ENCODE results near the gene PPP4R1. TPM values are rescaled to one million over a fixed set of nuclear protein-coding genes. Genes with fewer than 3 reads are reported as not detected.
A peak's percentile ranks its signal among the peaks of the same experiment; 100 is the strongest.

PPP4R1 gene
- polyA plus RNA-seq, 1 of the 3 experiments (the other 2 are of a cell fraction): 53.4 TPM

GRCh38 chr18:9574473-9575115, 39.8 kb downstream of the PPP4R1 start:
- peaks cover 70 to 91% of the 10 kb centered on the region in 2 experiments for H3K36me3 ChIP-seq (replicated peaks in 1 of 2; ENCODE audit: control insufficient read depth in 1 of 2, insufficient read depth in 2 of 2, low read length in 1 of 2)
- no peaks in the 10 kb centered on the region for H3K4me1 ChIP-seq (ENCODE audit: control insufficient read depth in 1 of 2, insufficient read depth in 2 of 2, low read depth in 1 of 2, low read length in 1 of 2)
- WGBS (ENCODE audit: low lambda C conversion rate): 96% methylated on average over 7 of the region's 7 CpGs
- CTCF ChIA-PET: interaction anchor here (0.9 to 1.7 kb wide), 8 partner anchors 7 to 376 kb away, joined by 3 to 5 read pairs (median 4); no protein-coding TSS in a partner anchor
- H3K27me3 ChIP-seq (ENCODE audit: insufficient read depth): no peaks in the 10 kb centered on the region
- H2AFZ ChIP-seq (ENCODE audit: low read depth): no peak overlapping the region
- DNase-seq: no peak
- no peak overlapping the region for H3K9ac ChIP-seq
- H4K20me1 ChIP-seq (ENCODE audit: insufficient read depth): no peaks in the 10 kb centered on the region
- POLR2A ChIA-PET: no interaction called here
- H3K27ac ChIP-seq (ENCODE audit: low read depth in 2 of 2, low read length in 1 of 2): no peak overlapping the region
- peaks cover 14% of the 10 kb centered on the region for H3F3A ChIP-seq (replicated peaks; ENCODE audit: insufficient read depth)
- no peaks in the 10 kb centered on the region for H3K9me2 ChIP-seq
- H3K4me3 ChIP-seq (ENCODE audit: low read depth in 2 of 2, low read length in 1 of 2): no peak overlapping the region
- no peaks in the 10 kb centered on the region for H3K9me3 ChIP-seq
- peaks cover 26% of the 10 kb centered on the region; the same call in 1 of the 2 replicates for H3K79me2 ChIP-seq (ENCODE audit: insufficient read depth)
- TF ChIP-seq TAF1 (IDR thresholded peaks at IDR 0.05; ENCODE audit: borderline replicate concordance, low read depth, low read length) (no peak), YY1 (IDR thresholded peaks at IDR 0.05; ENCODE audit: low read depth) (no peak)
- TF ChIP-seq, protein P1, sequence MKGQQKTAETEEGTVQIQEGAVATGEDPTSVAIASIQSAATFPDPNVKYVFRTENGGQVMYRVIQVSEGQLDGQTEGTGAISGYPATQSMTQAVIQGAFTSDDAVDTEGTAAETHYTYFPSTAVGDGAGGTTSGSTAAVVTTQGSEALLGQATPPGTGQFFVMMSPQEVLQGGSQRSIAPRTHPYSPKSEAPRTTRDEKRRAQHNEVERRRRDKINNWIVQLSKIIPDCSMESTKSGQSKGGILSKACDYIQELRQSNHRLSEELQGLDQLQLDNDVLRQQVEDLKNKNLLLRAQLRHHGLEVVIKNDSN (IDR thresholded peaks at IDR 0.05; ENCODE audit: borderline replicate concordance, low read depth): no peak
- H3K4me2 ChIP-seq: no peak overlapping the region

DNA sequence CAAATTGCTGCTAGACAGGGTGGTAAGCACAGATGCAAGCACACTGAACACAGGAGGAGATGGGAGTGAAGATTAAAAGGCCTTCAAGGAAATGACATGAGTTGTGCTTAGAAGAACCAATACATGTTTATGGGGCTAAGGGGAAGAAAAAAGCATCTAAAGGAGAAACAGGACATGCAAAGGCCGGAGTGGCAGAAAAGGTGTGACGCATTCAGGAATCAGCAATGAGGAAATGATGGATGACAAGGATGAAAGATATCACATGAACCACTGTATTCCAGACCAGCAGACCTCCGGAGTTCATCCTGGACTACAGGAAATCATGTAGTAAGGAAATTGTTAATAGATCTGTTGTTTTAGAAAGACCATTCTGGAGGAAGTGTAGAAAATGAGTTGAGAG, 42.8 kb downstream of the PPP4R1 start:
- CTCF ChIA-PET: no interaction called here
- POLR2A ChIA-PET: no interaction called here
- no peaks in the 10 kb centered on the region for H3K9me2 ChIP-seq
- H3K27me3 ChIP-seq (ENCODE audit: insufficient read depth): no peaks in the 10 kb centered on the region
- H3K4me2 ChIP-seq: no peak overlapping the region
- peaks cover 70 to 88% of the 10 kb centered on the region in 2 experiments for H3K36me3 ChIP-seq (replicated peaks in 1 of 2; ENCODE audit: control insufficient read depth in 1 of 2, insufficient read depth in 2 of 2, low read length in 1 of 2)
- no peaks in the 10 kb centered on the region for H4K20me1 ChIP-seq (ENCODE audit: insufficient read depth)
- no peaks in the 10 kb centered on the region for H3K9me3 ChIP-seq
- DNase-seq: no peak
- no peaks in the 10 kb centered on the region for H3K4me1 ChIP-seq (ENCODE audit: control insufficient read depth in 1 of 2, insufficient read depth in 2 of 2, low read depth in 1 of 2, low read length in 1 of 2)
- no peak overlapping the region for H3K4me3 ChIP-seq (ENCODE audit: low read depth in 2 of 2, low read length in 1 of 2)
- no peak overlapping the region for H2AFZ ChIP-seq (ENCODE audit: low read depth)
- 95% methylated on average over 3 of the region's 3 CpGs for WGBS (ENCODE audit: low lambda C conversion rate)
- no peak overlapping the region for H3K9ac ChIP-seq
- peaks cover 7% of the 10 kb centered on the region for H3F3A ChIP-seq (replicated peaks; ENCODE audit: insufficient read depth)
- H3K79me2 ChIP-seq (ENCODE audit: insufficient read depth): peaks cover 20% of the 10 kb centered on the region; the same call in 1 of the 2 replicates
- H3K27ac ChIP-seq (ENCODE audit: low read depth in 2 of 2, low read length in 1 of 2): peak overlapping the region in 1 of 2 experiments; percentile 28; a peak in 1 of 4 replicates
- TF ChIP-seq MEF2A (IDR thresholded peaks at IDR 0.05; ENCODE audit: borderline replicate concordance, low read depth): no peak
- no peak for TF ChIP-seq TAF1 (IDR thresholded peaks at IDR 0.05; ENCODE audit: borderline replicate concordance, low read depth, low read length)
- no peak for TF ChIP-seq REST (IDR thresholded peaks at IDR 0.05; ENCODE audit: low read depth, low read length)
- TF ChIP-seq, protein P2, sequence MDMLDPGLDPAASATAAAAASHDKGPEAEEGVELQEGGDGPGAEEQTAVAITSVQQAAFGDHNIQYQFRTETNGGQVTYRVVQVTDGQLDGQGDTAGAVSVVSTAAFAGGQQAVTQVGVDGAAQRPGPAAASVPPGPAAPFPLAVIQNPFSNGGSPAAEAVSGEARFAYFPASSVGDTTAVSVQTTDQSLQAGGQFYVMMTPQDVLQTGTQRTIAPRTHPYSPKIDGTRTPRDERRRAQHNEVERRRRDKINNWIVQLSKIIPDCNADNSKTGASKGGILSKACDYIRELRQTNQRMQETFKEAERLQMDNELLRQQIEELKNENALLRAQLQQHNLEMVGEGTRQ (IDR thresholded peaks at IDR 0.05; ENCODE audit: borderline replicate concordance, low read depth, low read length): no peak
- no peak for TF ChIP-seq NRF1 (IDR thresholded peaks at IDR 0.05; ENCODE audit: low read depth, low read length)
- TF ChIP-seq SMC3 (IDR thresholded peaks at IDR 0.05; ENCODE audit: low read depth, low read length): no peak
- TF ChIP-seq NFIC (IDR thresholded peaks at IDR 0.05; ENCODE audit: borderline replicate concordance): no peak
- TF ChIP-seq TEAD4 (IDR thresholded peaks at IDR 0.05; ENCODE audit: borderline replicate concordance, insufficient read depth): no peak
- no peak for TF ChIP-seq RFX5 (IDR thresholded peaks at IDR 0.05; ENCODE audit: low read length)
- no peak for TF ChIP-seq POLR2AphosphoS5 (IDR thresholded peaks at IDR 0.05; ENCODE audit: low read depth, low read length)
- TF ChIP-seq ELF1 (IDR thresholded peaks at IDR 0.05): no peak
- no peak for TF ChIP-seq YY1 (IDR thresholded peaks at IDR 0.05; ENCODE audit: low read depth)
- no peak for TF ChIP-seq RCOR1 (IDR thresholded peaks at IDR 0.05; ENCODE audit: low read length)
- no peak for TF ChIP-seq MAX (IDR thresholded peaks at IDR 0.05; ENCODE audit: low read depth)
- TF ChIP-seq GABPA (IDR thresholded peaks at IDR 0.05; ENCODE audit: low read depth): no peak
- no peak for TF ChIP-seq RAD21 (IDR thresholded peaks at IDR 0.05; ENCODE audit: low read length)
- TF ChIP-seq, protein P1 (IDR thresholded peaks at IDR 0.05; ENCODE audit: borderline replicate concordance, low read depth): no peak
- no peak for TF ChIP-seq ZBTB33 (IDR thresholded peaks at IDR 0.05; ENCODE audit: borderline replicate concordance, low read depth)
- no peak for TF ChIP-seq MXI1 (IDR thresholded peaks at IDR 0.05; ENCODE audit: low read depth, low read length)
